Spleen (tissue), 11 donors: ENCODE data around the gene REV1. TPM values are rescaled to one million over a fixed set of nuclear protein-coding genes. Genes with fewer than 3 reads are reported as not detected.

Source experiments
- DNase-seq: peaks from one replicate; pipeline ENCODE4 v3.0.0-alpha.2; 2020
- H3K27ac ChIP-seq, 8 donors: fragments of 200-600 bp; sonication (generic) in 7 of 8; 1 replicate in 4 of 8; 2 replicates in 4 of 8; pipeline versions ENCODE4 v1.5.0 to v1.8.0; 2016 to 2021; ENCODE audit warnings: inconsistent platforms in 4 of 8, mild to moderate bottlenecking in 4 of 8, moderate library complexity in 1 of 8
- H3K27me3 ChIP-seq, 7 donors: fragments of 200-600 bp; sonication (generic) in 6 of 7; replicated peaks in 1 of 7; 1 replicate in 4 of 7; 2 replicates in 3 of 7; pipeline versions ENCODE4 v1.5.0 to v1.8.0; 2016 to 2021; ENCODE audit warnings: inconsistent platforms in 3 of 7, mild to moderate bottlenecking in 1 of 7
- H3K36me3 ChIP-seq, 6 donors: fragments of 200-600 bp; sonication (generic) in 5 of 6; 1 replicate in 4 of 6; 2 replicates in 2 of 6; pipeline versions ENCODE4 v1.5.0 to v1.8.0; 2016 to 2021; ENCODE audit warnings: inconsistent platforms in 2 of 6
- H3K4me1 ChIP-seq, 6 donors: fragments of 200-600 bp; sonication (generic) in 5 of 6; 1 replicate in 3 of 6; 2 replicates in 3 of 6; pipeline versions ENCODE4 v1.5.0 to v1.8.0; 2016 to 2021; ENCODE audit warnings: inconsistent platforms in 3 of 6
- H3K4me3 ChIP-seq, 8 donors: fragments of 200-600 bp; sonication (generic) in 7 of 8; 1 replicate in 4 of 8; 2 replicates in 4 of 8; pipeline versions ENCODE4 v1.5.0 to v1.8.0; 2016 to 2021; ENCODE audit warnings: inconsistent platforms in 4 of 8, mild to moderate bottlenecking in 4 of 8, moderate library complexity in 2 of 8
- H3K9me3 ChIP-seq, 8 donors: fragments of 200-600 bp; sonication (generic) in 7 of 8; 1 replicate in 4 of 8; 2 replicates in 4 of 8; pipeline versions ENCODE4 v1.5.0 to v1.8.0; 2016 to 2021; ENCODE audit warnings: inconsistent platforms in 4 of 8
- CTCF ChIP-seq, 11 experiments: fragments of 200-600 bp in 7 of 11; fragments of 450-650 bp in 4 of 11; sonication (generic) in 4 of 11; IDR thresholded peaks in 8 of 11; conservative IDR thresholded peaks in 3 of 11; 1 replicate in 7 of 11; 2 replicates in 4 of 11; pipeline versions ENCODE4 v1.4.0 to v1.8.0; 2016 to 2021; ENCODE audit warnings: antibody characterized with exemption in 11 of 11, inconsistent platforms in 4 of 11, mild to moderate bottlenecking in 1 of 11
- POLR2A ChIP-seq, 3 donors: fragments of 450-650 bp; IDR thresholded peaks; one replicate each; pipeline ENCODE4 v1.5.1; 2017; ENCODE audit warnings: antibody characterized with exemption in 3 of 3, mild to moderate bottlenecking in 1 of 3
- POLR2AphosphoS5 ChIP-seq, 3 donors: sonication (generic); formaldehyde crosslinking; IDR thresholded peaks; one replicate each; pipeline ENCODE4 v1.5.1; 2017; ENCODE audit warnings: antibody characterized with exemption in 3 of 3
- WGBS, 5 donors: extraction: QIAGEN DNeasy Blood & Tissue Kit in 3 of 5; methylation state at CpG; one replicate each; pipeline versions ENCODE4 v1.1.5 to v1.1.7; 2013 to 2018; 5-methylcytosine and 5-hydroxymethylcytosine counted together
- intact Hi-C: fragments of 100-400 bp; cut with DNase I; formaldehyde crosslinking; loops from one replicate; pipeline ENCODE4 v1.15.0; 2023; ENCODE audit warnings: low total_unique reads
- polyA plus RNA-seq, 3 donors: library from polyadenylated mRNA; stranded (reverse); fragments of 200-250 nt; gene quantifications; one replicate each; pipeline ENCODE4 v1.2.1, GENCODE V29; 2013
- total RNA-seq, 7 donors: library from RNA; depleted of rRNA in 3 of 7; stranded (reverse); fragments of >200 nt in 3 of 7; fragmentation: NEBNext Ultra II Directional in 4 of 7; extraction: Animal tissue kit (Norgen Biotek cat#: 25700) in 4 of 7; gene quantifications; one replicate each; pipeline versions ENCODE4 v1.1.0 to v1.2.1, GENCODE V29; 2016 to 2021
- donor health status: healthy with polysubstance abuse.
- donor health status: DM: no; HTN: no; CAD: no; lungs with moderate emphysema.
- donor health status: DM: no; HTN: no; CAD: no.
- donor health status: Bipolar disorder and iron deficiency.
- donor health status: healthy.
- donor health status: DM: no; HTN: no; CAD: no.
- donor health status: DM: yes; HTN: yes; CAD: no.

The REV1 gene
- total and polyA plus RNA-seq, 10 donors: 12.0 to 75.1 (median 50.6) TPM

GRCh38 chr2:99425022-99425421, 64.8 kb downstream of the REV1 start:
- intact Hi-C loops: no loop called here
- Histone ChIP-seq H3K4me3 (no peak overlapping the region), H3K9me3 (no peaks in the 10 kb centered on the region), H3K4me1 (no peaks in the 10 kb centered on the region), H3K36me3 (peaks cover 0 to 100% (median 71%) of the 10 kb centered on the region in 6 donors), H3K27ac (no peak overlapping the region), H3K27me3 (no peaks in the 10 kb centered on the region)
- 79 to 94% (median 83%) methylated on average over 2 of the region's 2 CpGs for WGBS, 5 donors
- no peak for DNase-seq
- TF ChIP-seq POLR2AphosphoS5 (IDR thresholded peaks at IDR 0.05): no peak
- no peak for TF ChIP-seq CTCF (IDR thresholded peaks at IDR 0.05 in 8 of 11, conservative IDR thresholded peaks at IDR 0.05 in 3 of 11)
- TF ChIP-seq POLR2A (IDR thresholded peaks at IDR 0.05): no peak

GRCh38 chr2:99424371-99424770, 65.4 kb downstream of the REV1 start:
- no peak for TF ChIP-seq POLR2AphosphoS5 (IDR thresholded peaks at IDR 0.05)
- no peak for TF ChIP-seq POLR2A (IDR thresholded peaks at IDR 0.05)
- no peak for TF ChIP-seq CTCF (IDR thresholded peaks at IDR 0.05 in 8 of 11, conservative IDR thresholded peaks at IDR 0.05 in 3 of 11)
- Histone ChIP-seq H3K9me3 (no peaks in the 10 kb centered on the region), H3K36me3 (peaks cover 0 to 100% (median 74%) of the 10 kb centered on the region in 6 donors), H3K27me3 (no peaks in the 10 kb centered on the region), H3K4me3 (no peak overlapping the region), H3K4me1 (no peaks in the 10 kb centered on the region), H3K27ac (no peak overlapping the region)
- no peak for DNase-seq
- intact Hi-C loops: no loop called here

- TF ChIP-seq POLR2A (IDR thresholded peaks at IDR 0.05): no peak
- no peak for DNase-seq
- Histone ChIP-seq H3K4me1 (no peaks in the 10 kb centered on the region), H3K4me3 (no peak overlapping the region), H3K36me3 (peaks cover 0 to 100% (median 71%) of the 10 kb centered on the region in 6 donors), H3K27me3 (no peaks in the 10 kb centered on the region), H3K27ac (no peak overlapping the region), H3K9me3 (no peaks in the 10 kb centered on the region)
- intact Hi-C loops: no loop called here
- 52 to 78% (median 66%) methylated on average over 3 of the region's 3 CpGs for WGBS, 5 donors
These were observed 67.2 kb downstream of the REV1 start for GRCh38 chr2:99422599-99422998.

GRCh38 chr2:99421469-99421868, 68.3 kb downstream of the REV1 start:
- Histone ChIP-seq H3K36me3 (peaks cover 0 to 100% (median 71%) of the 10 kb centered on the region in 6 donors), H3K27me3 (no peaks in the 10 kb centered on the region), H3K27ac (no peak overlapping the region), H3K4me3 (no peak overlapping the region), H3K4me1 (no peaks in the 10 kb centered on the region), H3K9me3 (no peaks in the 10 kb centered on the region)
- WGBS, 5 donors: 89 to 95% (median 91%) methylated on average over 5 of the region's 5 CpGs
- TF ChIP-seq POLR2AphosphoS5 (IDR thresholded peaks at IDR 0.05): no peak
- TF ChIP-seq CTCF (IDR thresholded peaks at IDR 0.05 in 8 of 11, conservative IDR thresholded peaks at IDR 0.05 in 3 of 11): no peak
- no peak for TF ChIP-seq POLR2A (IDR thresholded peaks at IDR 0.05)
- intact Hi-C loops: no loop called here
- no peak for DNase-seq

GRCh38 chr2:99420751-99421299, 69.0 kb downstream of the REV1 start:
- intact Hi-C loops: no loop called here
- 90 to 97% (median 92%) methylated on average over 5 of the region's 5 CpGs for WGBS, 5 donors

More at GRCh38 chr2:99420751-99421299, 69.0 kb downstream of the REV1 start:
- DNase-seq: no peak
- H3K4me3 ChIP-seq: no peak overlapping the region
- H3K36me3 ChIP-seq: peaks cover 0 to 100% (median 70%) of the 10 kb centered on the region in 6 donors
- H3K27me3 ChIP-seq: no peaks in the 10 kb centered on the region
- H3K4me1 ChIP-seq: no peaks in the 10 kb centered on the region
- H3K27ac ChIP-seq: no peak overlapping the region
- no peak for TF ChIP-seq POLR2AphosphoS5 (IDR thresholded peaks at IDR 0.05)
- H3K9me3 ChIP-seq: no peaks in the 10 kb centered on the region
